H9 (cell line): ENCODE results near the gene MSL1. TPM values are rescaled to one million over a fixed set of nuclear protein-coding genes. Genes with fewer than 3 reads are reported as not detected.

Experiments used
- DNase-seq: peaks from one replicate; pipeline ENCODE4 v3.0.0-alpha.2; 2017
- H2AFZ ChIP-seq: one replicate; pipeline ENCODE4 v1.6.1; 2013; ENCODE audit warnings: mild to moderate bottlenecking, low read length, control low read depth, moderate library complexity
- H2AK5ac ChIP-seq: 2 replicates; pipeline ENCODE4 v1.6.1; 2013; ENCODE audit warnings: low read length, control low read depth, mixed read lengths; ENCODE audit not compliant: insufficient read length
- H2BK120ac ChIP-seq: one replicate; pipeline ENCODE4 v1.6.1; 2013; ENCODE audit warnings: low read depth, mild to moderate bottlenecking, low read length, control low read depth, inconsistent platforms; ENCODE audit not compliant: poor library complexity, severe bottlenecking
- H2BK12ac ChIP-seq: 2 replicates; pipeline ENCODE4 v1.6.1; 2013; ENCODE audit warnings: low read length, control low read depth, mixed read lengths, low read depth; ENCODE audit not compliant: insufficient read length
- H2BK15ac ChIP-seq: 2 replicates; pipeline ENCODE4 v1.6.1; 2013; ENCODE audit warnings: low read depth, low read length, control low read depth
- H2BK20ac ChIP-seq: one replicate; pipeline ENCODE4 v1.6.1; 2013; ENCODE audit warnings: low read depth, mild to moderate bottlenecking, low read length, control low read depth, inconsistent platforms; ENCODE audit not compliant: poor library complexity, severe bottlenecking
- H2BK5ac ChIP-seq: 2 replicates; pipeline ENCODE4 v1.6.1; 2013; ENCODE audit warnings: low read length, control low read depth, mixed read lengths; ENCODE audit not compliant: insufficient read length
- H3K14ac ChIP-seq: 2 replicates; pipeline ENCODE4 v1.6.1; 2013; ENCODE audit warnings: low read length, control low read depth; ENCODE audit not compliant: insufficient read depth
- H3K18ac ChIP-seq: 2 replicates; pipeline ENCODE4 v1.6.1; 2013; ENCODE audit warnings: low read depth, mild to moderate bottlenecking, mixed read lengths, low read length, control low read depth; ENCODE audit not compliant: insufficient read length
- H3K23ac ChIP-seq: 2 replicates; pipeline ENCODE4 v1.6.1; 2013; ENCODE audit warnings: low read length, control low read depth, mixed read lengths, low read depth; ENCODE audit not compliant: insufficient read length
- H3K23me2 ChIP-seq: 2 replicates; pipeline ENCODE4 v1.6.1; 2013; ENCODE audit warnings: low read depth, mild to moderate bottlenecking, mixed read lengths, low read length, control low read depth; ENCODE audit not compliant: insufficient read length, poor library complexity, severe bottlenecking
- H3K27ac ChIP-seq: 2 replicates; pipeline ENCODE4 v1.5.1; 2013; ENCODE audit warnings: low read length, control low read depth, mixed read lengths, low read depth; ENCODE audit not compliant: insufficient read length
- H3K27me3 ChIP-seq: 2 replicates; pipeline ENCODE4 v1.6.1; 2013; ENCODE audit warnings: low read length, control low read depth, inconsistent platforms; ENCODE audit not compliant: insufficient read depth
- H3K4ac ChIP-seq: 2 replicates; pipeline ENCODE4 v1.6.1; 2013; ENCODE audit warnings: low read depth, mild to moderate bottlenecking, control low read depth, inconsistent platforms, low read length, moderate library complexity
- H3K4me1 ChIP-seq: 2 replicates; pipeline ENCODE4 v1.6.1; 2013; ENCODE audit warnings: low read length, control low read depth, inconsistent platforms; ENCODE audit not compliant: insufficient read depth
- H3K4me2 ChIP-seq: 2 replicates; pipeline ENCODE4 v1.6.1; 2013; ENCODE audit warnings: low read length, control low read depth, mixed read lengths; ENCODE audit not compliant: insufficient read length, insufficient read depth
- H3K56ac ChIP-seq: 2 replicates; pipeline ENCODE4 v1.6.1; 2013; ENCODE audit warnings: low read depth, mild to moderate bottlenecking, mixed read lengths, low read length, control low read depth; ENCODE audit not compliant: insufficient read length
- H3K79me1 ChIP-seq: 2 replicates; pipeline ENCODE4 v1.6.1; 2013; ENCODE audit warnings: low read depth, mild to moderate bottlenecking, moderate library complexity, low read length, control low read depth, inconsistent platforms; ENCODE audit not compliant: insufficient read depth, poor library complexity, severe bottlenecking
- H3K79me2 ChIP-seq: 2 replicates; pipeline ENCODE4 v1.6.1; 2013; ENCODE audit warnings: low read length, control low read depth, inconsistent platforms; ENCODE audit not compliant: insufficient read depth
- H3K9ac ChIP-seq: 2 replicates; pipeline ENCODE4 v1.6.1; 2013; ENCODE audit warnings: low read length, control low read depth, mixed read lengths; ENCODE audit not compliant: insufficient read length; ENCODE audit errors: extremely low read depth
- H3K9me3 ChIP-seq: one replicate; pipeline ENCODE4 v1.6.1; 2013; ENCODE audit warnings: low read depth, low read length, inconsistent platforms; ENCODE audit not compliant: control insufficient read depth
- H3T11ph ChIP-seq: one replicate; pipeline ENCODE4 v1.6.1; 2013; ENCODE audit warnings: mild to moderate bottlenecking, low read length, control low read depth, inconsistent platforms
- H4K20me1 ChIP-seq: one replicate; pipeline ENCODE4 v1.6.1; 2013; ENCODE audit not compliant: control insufficient read depth, insufficient read length, insufficient read depth
- H4K5ac ChIP-seq: 2 replicates; pipeline ENCODE4 v1.6.1; 2013; ENCODE audit warnings: low read depth, mild to moderate bottlenecking, mixed read lengths, low read length, control low read depth; ENCODE audit not compliant: insufficient read length
- H4K8ac ChIP-seq: replicated peaks from 2 replicates; pipeline ENCODE4 v1.6.1; 2013; ENCODE audit warnings: low read length, control low read depth, mixed read lengths, low read depth; ENCODE audit not compliant: insufficient read length
- H4K91ac ChIP-seq: 2 replicates; pipeline ENCODE4 v1.6.1; 2013; ENCODE audit warnings: low read depth, mild to moderate bottlenecking, moderate library complexity, mixed read lengths, low read length, control low read depth; ENCODE audit not compliant: insufficient read length
- H3K27ac Mint-ChIP-seq, 3 experiments: 2 replicates in 2 of 3; 3 replicates in 1 of 3; pipeline ENCODE4 v1.8.0; 2020 to 2021; ENCODE audit warnings: mixed read lengths in 3 of 3, mild to moderate bottlenecking in 1 of 3, moderate library complexity in 1 of 3
- H3K27me3 Mint-ChIP-seq: 2 replicates; pipeline ENCODE4 v1.8.0; 2021; ENCODE audit warnings: low read depth, mild to moderate bottlenecking, moderate library complexity, mixed read lengths
- H3K36me3 Mint-ChIP-seq, 3 experiments: 2 replicates in 2 of 3; 3 replicates in 1 of 3; pipeline ENCODE4 v1.8.0; 2020 to 2021; ENCODE audit warnings: low read depth in 3 of 3, mixed read lengths in 3 of 3; ENCODE audit not compliant: insufficient read depth in 1 of 3
- H3K4me1 Mint-ChIP-seq, 2 experiments: 2 replicates each; pipeline ENCODE4 v1.8.0; 2020; ENCODE audit warnings: mixed read lengths in 2 of 2
- H3K4me3 Mint-ChIP-seq, 2 experiments: 2 replicates in 1 of 2; 3 replicates in 1 of 2; pipeline ENCODE4 v1.8.0; 2020 to 2021; ENCODE audit warnings: mild to moderate bottlenecking in 2 of 2, mixed read lengths in 2 of 2, moderate library complexity in 1 of 2
- H3K9me3 Mint-ChIP-seq, 2 experiments: 2 replicates in 1 of 2; 3 replicates in 1 of 2; pipeline ENCODE4 v1.8.0; 2020; ENCODE audit warnings: mild to moderate bottlenecking in 2 of 2, mixed read lengths in 2 of 2, moderate library complexity in 1 of 2
- CTCF ChIP-seq: fragments of 200-600 bp; sonication (generic); conservative IDR thresholded peaks from 3 replicates; pipeline ENCODE4 v1.8.0; 2021; ENCODE audit warnings: antibody characterized with exemption, mild to moderate bottlenecking
- WGBS: extraction: QIAGEN DNeasy Blood & Tissue Kit; methylation state at CpG from one replicate; pipeline ENCODE4 v1.1.7; 2013; ENCODE audit warnings: missing lambda C conversion rate, low lambda C conversion rate, mixed read lengths; ENCODE audit not compliant: insufficient read length; ENCODE audit errors: extremely low coverage; 5-methylcytosine and 5-hydroxymethylcytosine counted together
- total RNA-seq: library from RNA; stranded (reverse); gene quantifications from 2 replicates; pipeline ENCODE4 v1.2.1, GENCODE V29; 2021

Gene MSL1
- total RNA-seq, 1 experiment from 2014 or later: 105 TPM

DNA sequence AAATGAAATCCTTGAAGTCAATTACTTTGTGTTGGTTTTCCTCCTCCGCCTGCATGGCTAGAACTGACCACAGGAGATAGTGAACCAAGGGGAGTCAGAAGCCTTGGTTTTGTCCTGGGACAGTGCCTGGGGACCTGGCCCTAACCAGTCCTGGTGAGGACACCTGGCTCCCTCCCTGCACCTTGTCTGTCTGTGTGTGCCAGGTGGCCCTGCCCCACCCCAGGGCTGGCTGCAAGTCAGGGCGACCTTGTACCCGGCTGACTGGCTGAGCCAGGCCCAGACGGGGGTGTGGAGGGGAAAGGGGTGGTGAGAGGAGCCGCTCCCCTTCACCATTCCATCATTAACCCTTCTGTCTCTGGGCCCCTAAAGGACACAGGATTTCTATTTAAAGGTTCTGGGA, 58.9 kb downstream of the MSL1 start:
- H4K5ac ChIP-seq: no peak overlapping the region
- no peaks in the 10 kb centered on the region for H3K79me2 ChIP-seq
- H2AK5ac ChIP-seq: no peak overlapping the region
- DNase-seq: no peak
- no peak overlapping the region for H3K4ac ChIP-seq
- peaks cover 5% of the 10 kb centered on the region; the same call in 1 of the 2 replicates for H3K4me1 ChIP-seq
- no peak overlapping the region for H2BK20ac ChIP-seq
- no peak overlapping the region for H2AFZ ChIP-seq
- no peaks in the 10 kb centered on the region; the same call in 1 of the 2 replicates for H3K27me3 ChIP-seq
- H3K23me2 ChIP-seq: no peaks in the 10 kb centered on the region
- H3K79me1 ChIP-seq: no peaks in the 10 kb centered on the region
- H2BK120ac ChIP-seq: no peak overlapping the region
- peaks cover 2% of the 10 kb centered on the region for H4K20me1 ChIP-seq
- Mint-ChIP-seq H3K9me3 (no peaks in the 10 kb centered on the region), H3K4me3 (no peak overlapping the region), H3K4me1 (peaks cover 25 to 31% of the 10 kb centered on the region in 2 experiments), H3K27me3 (no peaks in the 10 kb centered on the region; the same call in 1 of the 2 replicates), H3K36me3 (peaks cover 7 to 18% (median 8%) of the 10 kb centered on the region in 3 experiments), H3K27ac (peak overlapping the region in 1 of 3 experiments; percentile 75; a peak in 2 of 7 replicates)
- no peak for TF ChIP-seq CTCF
- no peak overlapping the region for H3K56ac ChIP-seq
- no peak overlapping the region for H2BK5ac ChIP-seq
- no peaks in the 10 kb centered on the region for H3K9me3 ChIP-seq
- H3K27ac ChIP-seq: no peak overlapping the region
- no peak overlapping the region for H4K91ac ChIP-seq
- H3K14ac ChIP-seq: no peak overlapping the region
- H3K4me2 ChIP-seq: no peak overlapping the region
- no CpG with 5 or more reads among the region's 5 CpGs for WGBS
- no peak overlapping the region for H4K8ac ChIP-seq
- H3K18ac ChIP-seq: no peak overlapping the region
- H2BK15ac ChIP-seq: no peak overlapping the region
- no peak overlapping the region for H3K9ac ChIP-seq
- no peak overlapping the region for H3T11ph ChIP-seq
- H3K23ac ChIP-seq: no peak overlapping the region
- no peak overlapping the region for H2BK12ac ChIP-seq
